Right lung (tissue), 10 donors: ENCODE data around the gene ACKR2. TPM values are rescaled to one million over a fixed set of nuclear protein-coding genes. Genes with fewer than 3 reads are reported as not detected.
A peak's percentile ranks its signal among the peaks of the same experiment; 100 is the strongest.

ENCODE experiments used
- DNase-seq, 2 donors: peaks; one replicate each; pipeline ENCODE4 v3.0.0-alpha.2; 2013
- long read RNA-seq, 8 donors: transcript quantifications; one replicate each; lab custom pipeline, GENCODE V29; 2026
- polyA plus RNA-seq, 5 donors: library from polyadenylated mRNA; unstranded; fragments of 120-200 nt; gene quantifications; one replicate each; pipeline versions ENCODE4 v1.2.1 to v1.2.3, GENCODE V29; 2013; ENCODE audit warnings: inconsistent platforms in 1 of 5, low replicate concordance in 1 of 5; ENCODE audit not compliant: insufficient read length in 5 of 5, insufficient read depth in 1 of 5

The ACKR2 gene, protein sequence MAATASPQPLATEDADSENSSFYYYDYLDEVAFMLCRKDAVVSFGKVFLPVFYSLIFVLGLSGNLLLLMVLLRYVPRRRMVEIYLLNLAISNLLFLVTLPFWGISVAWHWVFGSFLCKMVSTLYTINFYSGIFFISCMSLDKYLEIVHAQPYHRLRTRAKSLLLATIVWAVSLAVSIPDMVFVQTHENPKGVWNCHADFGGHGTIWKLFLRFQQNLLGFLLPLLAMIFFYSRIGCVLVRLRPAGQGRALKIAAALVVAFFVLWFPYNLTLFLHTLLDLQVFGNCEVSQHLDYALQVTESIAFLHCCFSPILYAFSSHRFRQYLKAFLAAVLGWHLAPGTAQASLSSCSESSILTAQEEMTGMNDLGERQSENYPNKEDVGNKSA
- 1 to 10 TPM in 4 of 5 donors, under 1 TPM in 1; 0.99 to 2.4 (median 1.7) TPM for polyA plus RNA-seq
- long read RNA-seq, donor 1: 0 reads
- long read RNA-seq, donor 2: 0 reads
- long read RNA-seq, donor 3: 0 reads
- long read RNA-seq, donor 4: 0 reads
- long read RNA-seq, donor 5, partial matches to known transcripts: 0 of 1 reads
- long read RNA-seq, donor 5, other reads (novel, unspliced or antisense): 0 of 1 reads
- long read RNA-seq, donor 6: 0 reads
- long read RNA-seq, donor 7: 0 reads
- long read RNA-seq, donor 8: 0 reads

DNA sequence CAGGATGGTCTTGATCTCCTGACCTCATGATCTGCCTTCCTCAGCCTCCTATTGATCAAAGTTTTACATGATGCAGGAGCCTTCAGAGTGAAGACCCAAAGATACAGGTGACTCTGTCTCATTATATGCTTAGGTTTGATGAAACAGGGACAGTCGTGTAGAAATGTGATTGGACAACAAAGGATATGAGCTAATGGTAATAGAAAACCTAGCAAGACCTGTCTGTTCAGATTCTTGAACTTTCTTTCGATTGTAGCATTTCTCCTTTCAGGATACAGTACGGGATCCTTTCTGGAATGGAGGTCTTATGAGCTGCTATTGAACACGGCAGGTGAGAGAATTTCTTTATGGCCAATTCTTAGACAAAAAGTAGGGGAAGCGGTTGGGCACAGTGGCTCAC lies at the start of gene ACKR2:
Gene ACKR2, plus strand, starts transcription at position 244 of the 400 bp plus-strand sequence. CDS start 55,058 bp downstream, outside the sequence.
- DNase-seq: no peak

DNA sequence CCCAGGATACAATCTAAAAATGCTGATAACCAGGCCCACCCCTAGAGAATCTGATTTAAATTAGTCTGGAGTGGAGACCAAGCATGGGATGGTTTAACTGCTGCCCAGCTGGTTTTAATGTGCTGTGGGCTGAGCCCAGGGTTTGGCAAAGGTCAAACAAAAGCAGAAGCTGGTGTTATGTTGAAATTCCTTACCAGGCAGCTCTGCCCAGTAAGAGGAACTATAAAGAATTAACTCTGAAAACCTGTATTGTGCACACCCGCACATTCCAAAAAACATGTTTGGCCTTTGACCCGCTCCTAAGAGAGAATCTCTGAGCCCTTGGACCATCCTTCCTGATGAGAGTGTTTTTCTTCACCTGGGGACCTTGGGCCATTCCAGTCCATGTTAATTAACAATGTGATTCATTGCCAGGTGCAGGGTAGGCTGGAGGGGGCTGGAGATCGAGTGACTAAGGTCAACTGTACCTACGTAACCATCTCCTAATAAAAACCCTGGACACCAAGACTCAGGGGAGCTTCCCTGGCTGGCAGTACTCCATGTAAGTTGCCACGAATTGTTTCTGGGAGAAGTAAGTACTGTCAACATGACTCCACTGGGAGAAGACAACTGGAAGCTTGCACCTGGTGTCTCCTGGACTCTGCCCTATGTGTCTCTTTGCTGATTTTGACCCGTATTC lies 47.1 kb upstream of the ACKR2 start:
- no peak for DNase-seq

DNA sequence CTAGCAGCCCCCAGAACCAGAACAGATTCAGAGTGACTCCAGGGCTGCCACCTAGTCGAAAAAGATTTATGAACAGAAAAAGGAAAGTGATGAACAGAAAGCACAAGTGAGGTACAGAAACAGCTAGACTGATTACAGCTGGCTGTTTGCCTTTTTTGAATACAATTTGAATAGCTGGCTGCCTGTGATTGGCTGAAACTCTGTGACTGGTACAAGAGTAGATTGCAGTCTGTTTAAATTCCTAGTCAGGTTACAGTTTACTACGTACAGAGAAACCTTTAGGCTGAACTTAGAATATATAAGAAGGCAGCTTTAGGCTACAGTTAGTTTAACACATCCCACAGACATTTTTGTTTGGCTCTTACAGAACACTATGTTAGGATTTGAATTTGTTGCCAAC lies 46.2 kb upstream of the ACKR2 start:
- no peak for DNase-seq

DNA sequence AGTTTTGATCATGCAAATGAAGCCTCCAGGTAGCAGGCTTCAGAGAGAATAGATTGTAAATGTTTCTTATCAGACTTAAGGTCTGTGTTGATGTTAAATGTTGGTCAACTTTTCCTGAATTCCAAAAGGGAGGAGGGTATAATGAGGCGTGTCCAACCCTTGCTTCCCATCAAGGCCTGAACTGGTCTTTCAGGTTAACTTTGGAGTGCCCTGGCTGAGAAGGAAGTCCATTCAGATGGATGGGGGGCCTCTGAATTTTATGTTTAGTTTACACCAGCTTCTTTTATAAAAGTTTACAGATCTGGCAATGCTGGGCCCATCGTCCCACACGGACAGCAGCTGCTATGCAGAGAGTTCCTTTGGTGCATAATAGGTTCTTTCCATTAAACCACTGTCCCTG lies 45.1 kb upstream of the ACKR2 start:
- DNase-seq: no peak

DNA sequence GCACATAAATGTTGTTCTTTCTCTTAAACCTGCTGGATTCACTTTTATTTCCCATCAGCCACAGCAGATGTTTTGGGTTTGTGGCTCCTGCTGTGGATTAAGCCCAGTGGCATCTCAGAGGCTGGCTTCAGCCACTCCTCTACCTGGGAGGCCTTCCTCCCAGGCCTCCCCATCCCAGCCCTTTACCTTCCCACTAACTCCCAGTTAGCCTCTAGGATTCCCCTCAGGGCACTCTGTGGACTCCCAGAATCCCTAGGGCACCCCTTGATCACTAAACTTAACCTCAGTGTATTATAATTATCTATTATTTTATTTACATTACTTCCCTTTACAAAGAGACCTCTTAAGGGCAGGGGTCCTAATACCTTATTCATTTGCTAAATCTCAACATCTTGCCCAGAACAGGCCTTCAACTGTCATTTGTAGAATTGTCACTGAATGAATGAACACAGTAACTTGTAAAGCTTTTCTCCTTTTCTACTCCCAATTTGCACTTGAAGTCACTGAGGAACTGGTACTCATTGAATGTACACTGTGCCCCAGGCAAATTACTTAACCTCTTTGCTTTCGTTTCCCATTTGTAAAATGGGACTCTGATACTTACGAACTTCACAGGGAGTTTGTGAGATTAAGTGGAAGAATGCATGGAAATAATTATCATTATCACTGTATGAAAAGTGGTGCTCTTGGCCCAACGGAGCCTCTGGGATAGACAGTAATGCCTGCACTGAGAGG lies 44.5 kb upstream of the ACKR2 start:
- DNase-seq: no peak

DNA sequence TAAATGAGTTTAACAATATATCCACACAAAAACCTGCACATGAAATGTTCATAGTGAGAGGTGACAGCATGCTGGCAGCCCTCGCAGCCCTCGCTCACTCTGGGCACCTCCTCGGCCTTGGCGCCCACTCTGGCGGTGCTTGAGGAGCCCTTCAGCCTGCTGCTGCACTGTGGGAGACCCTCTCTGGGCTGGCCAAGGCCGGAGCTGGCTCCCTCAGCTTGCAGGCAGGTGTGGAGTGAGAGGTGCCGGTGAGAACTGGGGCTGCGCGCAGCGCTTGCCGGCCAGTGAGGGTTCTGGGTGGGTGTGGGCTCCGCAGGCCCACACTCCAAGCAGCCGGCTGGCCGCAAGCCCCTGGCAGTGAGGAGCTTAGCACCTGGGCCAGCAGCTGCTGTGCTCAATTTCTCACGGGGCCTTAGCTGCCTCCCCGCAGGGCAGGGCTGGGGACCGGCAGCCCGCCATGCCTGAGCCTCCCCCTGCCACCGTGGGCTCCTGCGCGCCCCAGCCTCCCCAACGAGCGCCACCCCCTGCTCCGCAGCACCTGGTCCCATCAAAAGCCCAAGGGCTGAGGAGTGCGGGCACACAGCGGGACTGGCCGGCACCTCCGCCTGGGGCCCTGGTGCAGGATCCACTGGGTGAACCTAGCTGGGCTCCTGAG lies 39.6 kb upstream of the ACKR2 start:
- no peak for DNase-seq

DNA sequence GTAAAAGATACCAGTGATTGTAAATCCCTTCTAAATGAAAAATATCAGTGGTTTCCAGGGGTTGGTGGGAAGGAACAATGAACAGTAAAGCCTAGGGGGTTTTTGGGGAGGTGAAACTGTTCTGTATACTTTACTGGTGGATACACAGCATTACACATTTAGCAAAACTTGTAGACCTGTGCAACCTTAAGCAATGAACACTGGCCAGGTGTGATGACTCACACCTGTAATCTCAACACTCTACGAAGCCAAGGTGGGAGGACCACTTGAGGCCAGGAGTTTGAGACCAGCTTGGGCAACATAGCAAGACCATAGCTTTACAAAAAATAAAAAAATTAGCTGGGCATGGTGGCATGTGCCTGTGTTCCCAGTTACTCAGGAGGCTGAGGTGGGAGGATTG lies 38.0 kb upstream of the ACKR2 start:
- DNase-seq: no peak

DNA sequence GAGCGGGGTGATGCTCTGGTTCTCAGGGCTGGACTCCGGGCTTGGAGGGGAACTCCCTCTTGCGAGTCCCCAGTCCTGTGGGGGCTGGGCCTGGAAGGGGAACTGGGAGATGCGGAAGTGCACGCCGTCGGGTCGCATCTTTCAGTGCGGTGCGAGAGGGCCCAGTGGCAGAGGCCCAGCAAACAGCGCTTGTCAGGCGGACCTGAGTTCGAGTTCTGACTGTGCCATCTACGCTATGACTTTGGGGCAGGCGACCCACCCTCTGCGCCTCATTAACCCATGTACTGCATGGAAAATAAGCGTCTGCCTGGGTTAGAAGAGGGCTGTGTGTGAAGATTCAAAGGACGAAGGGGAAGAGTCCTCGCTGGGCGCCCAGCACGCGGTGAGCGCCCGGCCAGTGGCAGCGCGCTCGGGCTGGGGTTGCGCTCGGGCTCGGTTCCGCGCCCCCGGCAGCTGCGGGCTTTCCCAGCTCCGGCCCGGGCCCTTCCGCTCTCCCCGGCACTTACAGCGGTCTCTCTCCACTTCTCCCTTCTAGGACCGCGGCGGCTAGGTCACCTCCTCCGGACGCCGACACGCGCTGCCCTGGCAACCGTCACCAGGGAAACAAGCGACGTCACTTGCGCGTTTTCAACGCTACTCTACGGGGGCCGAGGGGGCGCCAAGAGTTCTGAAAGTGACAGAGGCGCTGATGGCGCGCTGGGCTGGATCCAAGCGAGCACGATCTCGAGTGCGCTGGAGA lies 36.4 kb upstream of the ACKR2 start, which contains the start of gene CCDC13:
Gene CCDC13, minus strand, starts transcription at position 584 of the 739 bp plus-strand sequence. CDS start 14,908 bp downstream, outside the sequence.
- peak; percentile 96 to 97 for DNase-seq

DNA sequence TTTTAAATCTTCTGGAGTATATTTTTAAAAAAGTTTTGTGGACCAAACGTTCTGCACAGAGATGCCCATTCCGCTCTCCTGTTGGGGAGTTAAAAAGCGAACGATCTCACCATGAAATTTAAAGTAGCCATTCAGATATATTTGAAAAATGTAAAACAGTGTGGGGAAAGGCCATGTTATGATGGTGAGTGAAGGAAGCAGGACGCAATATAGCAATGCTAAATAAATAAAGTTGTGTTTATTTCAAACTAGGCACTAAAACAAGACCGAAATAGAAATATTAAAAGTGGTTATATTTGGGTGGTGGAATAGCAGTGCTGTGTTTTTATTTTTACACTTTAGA lies 35.9 kb upstream of the ACKR2 start:
- DNase-seq: no peak

DNA sequence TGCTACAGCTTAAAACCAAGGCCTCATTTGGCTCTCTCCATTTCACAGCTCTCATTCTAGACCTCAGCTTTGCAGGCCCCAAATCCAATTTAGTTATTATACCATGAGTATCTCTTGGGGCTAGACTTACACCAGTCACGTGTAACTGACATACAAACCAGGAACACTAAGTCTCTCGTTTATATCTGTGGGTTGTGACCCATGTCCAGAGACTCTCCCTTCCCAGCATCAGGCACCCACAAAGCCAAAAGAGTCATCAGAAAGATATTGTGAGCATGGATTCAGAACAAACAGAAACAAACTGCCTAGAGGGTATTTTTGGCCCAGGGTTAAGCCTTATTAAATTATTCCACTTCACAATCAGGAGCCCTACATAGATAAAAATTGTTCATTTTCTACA lies 30.6 kb upstream of the ACKR2 start:
- no peak for DNase-seq

DNA sequence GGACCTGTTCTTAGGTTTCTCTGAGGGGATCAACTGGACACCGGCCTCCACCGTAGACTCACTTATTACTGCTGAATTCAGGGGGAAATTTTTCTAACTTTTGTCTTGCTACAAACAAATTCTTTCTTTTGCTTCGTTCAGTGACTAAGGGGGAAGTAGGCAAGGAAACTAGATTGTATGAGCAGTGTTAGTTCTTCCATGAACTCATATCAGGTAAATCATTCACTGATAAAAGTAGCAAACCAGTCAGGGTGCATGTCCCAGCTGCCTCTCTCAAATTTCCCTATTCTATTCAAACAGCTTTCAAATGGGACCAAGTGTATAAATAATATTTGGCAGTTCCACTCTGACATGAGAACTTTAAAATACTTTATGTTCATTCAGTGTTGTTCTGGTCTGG lies 28.8 kb upstream of the ACKR2 start:
- DNase-seq: no peak

DNA sequence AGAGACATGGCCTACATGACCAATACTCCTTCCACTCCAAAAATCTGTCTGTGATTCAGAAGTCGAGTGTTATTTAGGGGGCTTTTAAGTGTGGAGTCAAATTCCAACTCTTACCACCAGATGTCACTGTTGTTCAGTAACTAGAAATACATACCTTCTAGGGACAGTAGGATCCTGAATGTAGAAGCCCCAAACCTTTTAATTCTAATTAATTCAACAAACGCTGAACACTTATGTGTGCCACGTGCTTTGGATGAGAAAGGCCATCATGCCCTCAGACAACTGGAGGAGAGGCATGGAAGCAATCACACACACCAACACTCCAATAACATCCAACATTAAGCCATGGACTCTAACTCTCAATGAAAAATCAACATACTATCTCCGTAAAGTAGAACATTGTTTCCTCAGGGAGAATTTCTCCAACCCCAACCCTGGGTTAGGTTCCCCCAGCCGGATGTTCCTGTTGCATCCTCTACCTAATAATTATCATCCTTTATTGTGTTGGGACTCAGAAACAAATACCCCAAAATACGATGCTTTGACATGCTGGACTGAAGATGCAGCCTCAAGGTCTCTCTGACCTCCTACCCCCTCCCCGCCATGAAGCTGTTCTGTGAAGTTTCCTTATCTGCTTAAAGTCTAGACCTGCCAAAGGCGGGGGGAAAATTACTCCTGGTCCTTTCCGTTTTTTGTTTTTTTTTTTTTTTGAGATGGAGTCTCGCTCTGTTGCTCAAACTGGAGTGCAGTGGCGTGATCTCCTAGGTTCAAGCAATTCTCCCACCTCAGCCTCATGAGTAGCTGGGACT lies 28.1 kb upstream of the ACKR2 start:
- DNase-seq: peak; percentile 51 to 66

DNA sequence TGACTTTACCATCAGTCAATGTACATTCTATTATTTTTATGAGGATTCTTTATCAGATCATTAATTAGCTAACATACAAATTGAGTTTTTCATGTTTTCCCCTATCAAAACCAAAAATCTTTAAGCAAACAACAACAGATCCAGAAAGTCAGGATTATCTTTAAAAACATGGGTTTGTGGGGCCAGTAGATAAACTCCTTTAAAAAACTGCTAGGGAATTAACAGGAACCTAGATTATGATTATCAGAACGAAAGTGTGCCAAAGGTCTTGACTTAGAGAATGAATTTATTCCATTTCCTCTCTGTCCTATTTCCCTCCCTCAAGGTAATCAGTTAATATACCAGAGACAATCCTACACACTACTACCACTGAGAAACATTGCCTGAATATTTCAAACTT lies 23.0 kb upstream of the ACKR2 start:
- DNase-seq: no peak

DNA sequence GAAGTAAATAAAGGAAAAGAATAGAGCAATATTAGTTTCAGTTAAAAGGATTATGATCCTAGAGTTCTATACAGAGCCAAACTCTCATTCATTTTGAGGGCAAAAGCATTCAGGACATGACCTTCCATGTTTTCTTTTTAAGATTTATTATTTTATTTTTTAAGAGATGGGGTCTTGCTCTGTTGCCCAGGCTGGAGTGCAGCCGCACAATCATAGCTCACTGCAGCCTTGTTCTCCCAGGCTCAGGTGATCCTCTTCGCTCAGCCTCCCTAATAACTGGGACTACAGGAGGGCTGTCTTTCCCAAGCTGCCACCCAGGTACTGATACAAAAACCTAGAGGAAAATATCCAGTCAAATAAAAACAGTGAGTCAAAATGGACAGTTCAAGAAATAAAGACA lies 22.6 kb upstream of the ACKR2 start:
- DNase-seq: no peak

DNA sequence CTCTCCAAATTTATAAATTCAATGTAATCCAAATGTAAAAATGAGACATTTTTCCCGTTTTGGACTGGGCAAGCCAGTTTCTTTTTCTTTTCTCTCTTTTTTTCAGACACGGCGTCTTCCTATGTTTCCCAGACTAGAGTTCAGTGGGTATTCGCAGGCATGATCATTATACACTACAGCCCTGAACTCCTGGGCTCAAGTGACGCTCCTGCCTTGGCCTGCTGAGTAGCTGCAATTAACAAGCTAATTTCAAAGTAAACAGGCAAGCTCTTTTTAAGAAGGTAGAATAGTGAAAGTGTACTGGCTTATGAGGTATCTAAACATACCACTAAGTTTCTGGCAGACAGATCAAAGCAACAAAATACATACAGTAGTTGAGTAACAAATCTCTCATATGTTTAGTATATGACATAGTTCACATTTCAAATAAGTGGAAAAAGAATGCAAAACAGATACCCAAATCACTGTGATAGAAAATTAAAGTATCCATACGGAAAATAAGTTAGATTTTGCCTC lies 18.5 kb upstream of the ACKR2 start:
- DNase-seq: no peak

DNA sequence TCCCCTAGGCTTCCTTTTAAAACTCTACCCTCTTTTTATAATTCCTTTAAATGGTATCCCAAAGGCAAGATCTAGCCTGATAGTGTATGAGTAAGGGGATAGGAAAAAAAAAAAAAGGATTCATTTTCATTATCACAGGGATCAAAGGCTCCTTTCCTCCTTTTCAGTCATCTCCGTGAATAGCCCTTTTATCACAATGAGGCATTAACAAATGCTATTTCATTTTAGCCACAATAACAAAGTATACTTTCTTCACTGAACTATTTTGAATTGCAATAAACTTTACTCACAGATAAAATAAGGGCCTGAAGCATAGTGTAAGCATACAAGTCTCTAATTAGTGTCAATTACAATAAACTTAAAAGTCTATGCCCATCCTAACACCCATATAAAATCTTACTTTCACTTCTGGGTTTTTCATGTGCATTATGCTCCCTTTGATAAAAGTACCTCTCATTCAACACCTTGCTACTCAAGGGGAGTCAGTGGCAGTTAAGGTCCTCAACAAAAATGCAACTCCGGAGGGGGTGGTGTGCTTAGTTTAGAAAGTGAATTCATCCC lies 13.5 kb upstream of the ACKR2 start:
- DNase-seq: no peak

DNA sequence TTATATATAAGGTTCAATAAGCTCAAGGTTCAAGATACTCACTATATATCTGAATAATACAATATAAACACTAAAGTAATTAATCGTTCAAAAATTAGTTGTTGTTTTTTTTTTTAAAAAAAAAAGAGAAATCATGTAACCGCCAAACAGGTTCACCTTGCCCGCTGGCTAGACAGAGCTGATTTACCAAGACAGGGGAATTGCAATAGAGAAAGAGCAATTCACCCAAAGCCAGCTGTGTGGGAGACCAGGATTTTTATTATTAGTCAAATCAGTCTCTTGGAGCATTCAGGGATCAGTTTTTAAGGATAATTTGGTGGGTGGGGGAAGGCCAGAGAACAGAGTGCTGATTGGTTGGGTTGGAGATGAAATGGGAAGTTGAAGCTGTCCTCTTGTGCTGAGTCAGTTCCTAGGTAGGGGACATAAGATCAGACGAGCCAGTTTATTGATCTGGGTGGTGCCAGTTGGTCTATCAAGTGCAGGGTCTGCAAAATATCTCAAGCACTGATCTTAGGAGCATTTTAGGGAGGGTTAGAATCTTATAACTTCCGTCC lies 12.8 kb upstream of the ACKR2 start:
- DNase-seq: no peak

DNA sequence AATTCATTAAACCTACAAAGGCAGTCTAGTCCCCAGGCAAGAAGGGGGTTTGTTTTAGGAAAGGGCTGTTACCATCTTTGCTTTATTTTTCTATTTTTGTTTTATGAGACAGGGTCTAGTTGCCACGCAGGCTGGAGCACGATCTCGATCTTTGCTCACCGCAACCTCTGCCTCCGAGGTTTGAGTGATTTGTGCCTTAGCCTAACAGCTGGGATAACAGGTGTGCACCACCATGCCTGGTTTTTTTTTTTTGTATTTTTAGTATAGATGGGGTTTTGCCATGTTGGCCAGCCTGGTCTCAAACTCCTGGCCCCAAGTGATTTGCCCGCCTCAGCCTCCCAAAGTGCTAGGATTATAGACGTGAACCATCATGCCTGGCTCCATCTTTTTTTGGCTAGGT lies 9.9 kb upstream of the ACKR2 start:
- DNase-seq: no peak

DNA sequence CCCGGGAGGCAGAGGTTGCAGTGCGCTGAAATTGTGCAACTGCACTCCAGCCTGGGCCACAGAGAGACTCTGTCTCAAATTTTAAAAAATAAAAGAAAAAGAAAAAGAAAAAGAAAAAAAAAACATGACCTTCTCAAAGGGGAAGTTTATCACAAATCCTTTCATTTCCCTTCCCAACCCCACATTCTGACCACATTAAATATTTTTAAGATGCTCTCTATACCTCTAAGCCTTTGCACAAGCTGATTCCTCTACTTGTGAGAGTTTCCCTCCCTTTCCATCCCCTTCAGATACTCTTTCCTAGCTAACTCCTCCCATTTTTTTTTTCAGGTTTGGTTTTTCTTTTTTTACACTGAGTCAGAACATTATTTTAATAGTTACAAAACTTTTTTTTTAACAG lies 9.0 kb upstream of the ACKR2 start:
- DNase-seq: no peak
